Skeletal muscle tissue (tissue), 4 donors: Measurements from ENCODE around the gene AKT3. TPM values are rescaled to one million over a fixed set of nuclear protein-coding genes. Genes with fewer than 3 reads are reported as not detected.

Source experiments
- H3K27ac ChIP-seq: one replicate; pipeline ENCODE4 v1.7.0; 2013; ENCODE audit warnings: mild to moderate bottlenecking, low read depth, low read length, inconsistent platforms
- H3K27me3 ChIP-seq, 3 donors: one replicate each; pipeline ENCODE4 v1.7.0; 2013; ENCODE audit warnings: low read length in 3 of 3; ENCODE audit not compliant: control insufficient read depth in 3 of 3, insufficient read depth in 3 of 3
- H3K36me3 ChIP-seq, 3 donors: one replicate each; pipeline ENCODE4 v1.7.0; 2013; ENCODE audit warnings: low read length in 3 of 3; ENCODE audit not compliant: control insufficient read depth in 3 of 3, insufficient read depth in 3 of 3
- H3K4me1 ChIP-seq, 3 donors: one replicate each; pipeline ENCODE4 v1.7.0; 2013; ENCODE audit warnings: low read length in 3 of 3, mild to moderate bottlenecking in 3 of 3; ENCODE audit not compliant: control insufficient read depth in 3 of 3, insufficient read depth in 3 of 3
- H3K4me3 ChIP-seq, 3 donors: one replicate each; pipeline ENCODE4 v1.7.0; 2013; ENCODE audit warnings: low read length in 3 of 3
- H3K9ac ChIP-seq, 3 donors: one replicate each; pipeline ENCODE4 v1.7.0; 2013; ENCODE audit warnings: low read length in 3 of 3, mild to moderate bottlenecking in 3 of 3, moderate library complexity in 2 of 3, low read depth in 1 of 3
- H3K9me3 ChIP-seq, 3 donors: one replicate each; pipeline ENCODE4 v1.7.0; 2013; ENCODE audit warnings: low read length in 3 of 3; ENCODE audit not compliant: control insufficient read depth in 3 of 3
- total RNA-seq: library from RNA; depleted of rRNA; stranded (reverse); fragments of >200 nt; gene quantifications from one replicate; pipeline ENCODE4 v1.2.3, GENCODE V29; 2014
- donor health status: Osteomylitis.

Gene AKT3
- total RNA-seq, 1 donor from 2014 or later: 28.7 TPM

GRCh38 chr1:243465081-243465480, 385.0 kb downstream of the AKT3 start:
- Histone ChIP-seq H3K9ac (no peak overlapping the region), H3K9me3 (no peaks in the 10 kb centered on the region), H3K4me3 (no peak overlapping the region), H3K36me3 (peaks cover 0 to 5% (median 1%) of the 10 kb centered on the region in 3 donors), H3K27me3 (no peaks in the 10 kb centered on the region), H3K4me1 (no peaks in the 10 kb centered on the region), H3K27ac (no peak overlapping the region)

GRCh38 chr1:243462929-243463697, 386.9 kb downstream of the AKT3 start:
- H3K27me3 ChIP-seq: no peaks in the 10 kb centered on the region
- no peak overlapping the region for H3K9ac ChIP-seq
- H3K4me1 ChIP-seq: no peaks in the 10 kb centered on the region
- no peak overlapping the region for H3K4me3 ChIP-seq
- H3K27ac ChIP-seq: no peak overlapping the region
- H3K36me3 ChIP-seq: peaks cover 0 to 5% (median 0%) of the 10 kb centered on the region in 3 donors
- no peaks in the 10 kb centered on the region for H3K9me3 ChIP-seq

GRCh38 chr1:243461700-243462099, 388.3 kb downstream of the AKT3 start:
- Histone ChIP-seq H3K27ac (no peak overlapping the region), H3K4me3 (no peak overlapping the region), H3K36me3 (peaks cover 0 to 5% (median 0%) of the 10 kb centered on the region in 3 donors), H3K27me3 (no peaks in the 10 kb centered on the region), H3K4me1 (no peaks in the 10 kb centered on the region), H3K9me3 (no peaks in the 10 kb centered on the region), H3K9ac (no peak overlapping the region)

GRCh38 chr1:243459059-243459458, 391.0 kb downstream of the AKT3 start:
- Histone ChIP-seq H3K9me3 (no peaks in the 10 kb centered on the region), H3K4me3 (no peak overlapping the region), H3K4me1 (no peaks in the 10 kb centered on the region), H3K36me3 (peaks cover 0 to 5% (median 0%) of the 10 kb centered on the region in 3 donors), H3K9ac (no peak overlapping the region), H3K27ac (no peak overlapping the region), H3K27me3 (no peaks in the 10 kb centered on the region)

GRCh38 chr1:243457363-243457982, 392.6 kb downstream of the AKT3 start:
- Histone ChIP-seq H3K9me3 (no peaks in the 10 kb centered on the region), H3K27ac (no peak overlapping the region), H3K4me1 (no peaks in the 10 kb centered on the region), H3K4me3 (no peak overlapping the region), H3K27me3 (no peaks in the 10 kb centered on the region), H3K36me3 (peaks cover 0 to 2% (median 0%) of the 10 kb centered on the region in 3 donors), H3K9ac (no peak overlapping the region)

GRCh38 chr1:243455760-243456651, 394.0 kb downstream of the AKT3 start:
- H3K9me3 ChIP-seq: no peaks in the 10 kb centered on the region
- H3K4me1 ChIP-seq: no peaks in the 10 kb centered on the region
- H3K4me3 ChIP-seq: no peak overlapping the region
- H3K27me3 ChIP-seq: no peaks in the 10 kb centered on the region
- H3K36me3 ChIP-seq: no peaks in the 10 kb centered on the region
- H3K9ac ChIP-seq: no peak overlapping the region
- no peak overlapping the region for H3K27ac ChIP-seq

GRCh38 chr1:243454328-243454997, 395.6 kb downstream of the AKT3 start:
- Histone ChIP-seq H3K27ac (no peak overlapping the region), H3K4me1 (no peaks in the 10 kb centered on the region), H3K9ac (no peak overlapping the region), H3K9me3 (no peaks in the 10 kb centered on the region), H3K4me3 (no peak overlapping the region), H3K27me3 (no peaks in the 10 kb centered on the region), H3K36me3 (no peaks in the 10 kb centered on the region)

GRCh38 chr1:243452092-243452491, 398.0 kb downstream of the AKT3 start:
- no peaks in the 10 kb centered on the region for H3K36me3 ChIP-seq
- no peak overlapping the region for H3K27ac ChIP-seq
- H3K9ac ChIP-seq: no peak overlapping the region
- H3K4me3 ChIP-seq: no peak overlapping the region
- no peaks in the 10 kb centered on the region for H3K9me3 ChIP-seq
- H3K27me3 ChIP-seq: no peaks in the 10 kb centered on the region
- peaks cover 0 to 4% (median 3%) of the 10 kb centered on the region in 3 donors for H3K4me1 ChIP-seq

- Histone ChIP-seq H3K4me3 (no peak overlapping the region), H3K9me3 (no peaks in the 10 kb centered on the region), H3K27me3 (no peaks in the 10 kb centered on the region), H3K36me3 (no peaks in the 10 kb centered on the region), H3K4me1 (peaks cover 0 to 4% (median 3%) of the 10 kb centered on the region in 3 donors), H3K27ac (no peak overlapping the region), H3K9ac (no peak overlapping the region)
These were observed 400.7 kb downstream of the AKT3 start for GRCh38 chr1:243449373-243449772.
